NCI-H524 (cell line): Measurements from ENCODE around the gene RPL28.

Source experiments
- DNase-seq, 2 experiments: peaks; one replicate each; lab custom pipeline; 2025; lab: John Stamatoyannopoulos, UW

Gene RPL28

GRCh38 chr19:55451163-55451964 is 65.6 kb downstream of the RPL28 start:
- DNase-seq = no peak

DNA sequence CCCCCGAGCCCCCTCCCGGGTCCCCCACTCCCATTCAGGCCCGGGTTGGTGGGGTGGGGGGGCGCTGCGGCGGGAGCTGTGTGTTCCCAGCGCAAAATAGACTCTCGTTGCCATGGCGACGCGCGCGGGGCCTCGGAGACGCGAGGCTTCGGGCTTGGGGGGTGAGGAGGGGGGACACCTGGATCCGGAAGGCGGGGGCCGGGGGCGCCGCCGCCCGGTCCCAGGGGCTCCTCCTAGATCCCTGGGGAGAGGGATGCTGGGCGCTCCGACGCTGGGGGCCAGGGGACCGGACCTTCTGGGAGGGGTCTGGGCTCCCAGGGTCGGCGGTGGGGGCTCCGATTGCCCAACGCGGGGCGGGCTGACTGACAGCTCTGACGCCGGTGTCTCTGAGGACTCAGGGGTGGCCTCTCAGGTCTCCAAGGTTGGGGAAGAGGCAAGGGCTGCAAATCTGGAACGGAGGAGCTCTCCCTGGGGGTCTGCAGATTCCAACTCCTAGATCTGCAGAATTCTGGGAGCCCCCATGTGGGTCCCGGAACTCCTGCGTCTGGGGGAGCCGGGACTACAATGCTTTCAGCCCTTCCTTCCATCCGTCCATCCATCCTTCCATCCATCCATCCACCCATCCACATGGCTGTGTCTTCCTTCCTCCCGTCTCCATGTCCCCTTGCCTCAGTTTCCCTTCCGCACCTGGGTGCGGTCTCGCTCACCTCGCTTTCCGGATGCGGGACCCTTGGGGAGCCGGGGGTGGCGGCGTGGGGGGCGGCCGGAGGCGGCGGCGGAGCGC is 66.4 kb downstream of the RPL28 start:
- peak; percentile 50 to 72 for DNase-seq
